ENCODE measurements around the gene HS3ST6. TPM values are rescaled to one million over a fixed set of nuclear protein-coding genes. Genes with fewer than 3 reads are reported as not detected.

Gene HS3ST6
- total RNA-seq, 2 donors from 2014 or later = not detected

- Mint-ChIP-seq H3K4me1 (no peaks in the 10 kb centered on the region), H3K4me3 (no peak overlapping the region), H3K9me3 (no peaks in the 10 kb centered on the region), H3K27me3 (ENCODE audit: insufficient read depth) (peaks cover 10% of the 10 kb centered on the region), H3K36me3 (ENCODE audit: low read depth) (no peaks in the 10 kb centered on the region), H3K27ac (no peak overlapping the region)
- Histone ChIP-seq H3K27ac (ENCODE audit: low read depth, low read length) (no peak overlapping the region), H3K4me1 (ENCODE audit: control insufficient read depth, insufficient read depth, low read length) (no peaks in the 10 kb centered on the region), H3K9ac (ENCODE audit: extremely low read depth, low read length, poor library complexity, severe bottlenecking) (no peak overlapping the region), H3K9me3 (ENCODE audit: control insufficient read depth, low read length) (no peaks in the 10 kb centered on the region), H3K27me3 (ENCODE audit: control insufficient read depth, insufficient read depth, low read length, poor library complexity, severe bottlenecking) (peaks cover 12% of the 10 kb centered on the region), H3K36me3 (ENCODE audit: control insufficient read depth, insufficient read depth, low read length) (no peaks in the 10 kb centered on the region), H3K4me3 (ENCODE audit: low read length) (no peak overlapping the region)
- 89 to 98% methylated on average over 14 to 18 of the region's 18 CpGs for WGBS, 2 experiments (ENCODE audit: insufficient coverage in 1 of 2, insufficient read length in 1 of 2)
- TF ChIP-seq, protein P1, sequence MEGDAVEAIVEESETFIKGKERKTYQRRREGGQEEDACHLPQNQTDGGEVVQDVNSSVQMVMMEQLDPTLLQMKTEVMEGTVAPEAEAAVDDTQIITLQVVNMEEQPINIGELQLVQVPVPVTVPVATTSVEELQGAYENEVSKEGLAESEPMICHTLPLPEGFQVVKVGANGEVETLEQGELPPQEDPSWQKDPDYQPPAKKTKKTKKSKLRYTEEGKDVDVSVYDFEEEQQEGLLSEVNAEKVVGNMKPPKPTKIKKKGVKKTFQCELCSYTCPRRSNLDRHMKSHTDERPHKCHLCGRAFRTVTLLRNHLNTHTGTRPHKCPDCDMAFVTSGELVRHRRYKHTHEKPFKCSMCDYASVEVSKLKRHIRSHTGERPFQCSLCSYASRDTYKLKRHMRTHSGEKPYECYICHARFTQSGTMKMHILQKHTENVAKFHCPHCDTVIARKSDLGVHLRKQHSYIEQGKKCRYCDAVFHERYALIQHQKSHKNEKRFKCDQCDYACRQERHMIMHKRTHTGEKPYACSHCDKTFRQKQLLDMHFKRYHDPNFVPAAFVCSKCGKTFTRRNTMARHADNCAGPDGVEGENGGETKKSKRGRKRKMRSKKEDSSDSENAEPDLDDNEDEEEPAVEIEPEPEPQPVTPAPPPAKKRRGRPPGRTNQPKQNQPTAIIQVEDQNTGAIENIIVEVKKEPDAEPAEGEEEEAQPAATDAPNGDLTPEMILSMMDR (conservative IDR thresholded peaks at IDR 0.05) = no peak
- DNase-seq = no peak
Measured at GRCh38 chr16:1909561-1910231, 8.5 kb downstream of the HS3ST6 start.

DNA sequence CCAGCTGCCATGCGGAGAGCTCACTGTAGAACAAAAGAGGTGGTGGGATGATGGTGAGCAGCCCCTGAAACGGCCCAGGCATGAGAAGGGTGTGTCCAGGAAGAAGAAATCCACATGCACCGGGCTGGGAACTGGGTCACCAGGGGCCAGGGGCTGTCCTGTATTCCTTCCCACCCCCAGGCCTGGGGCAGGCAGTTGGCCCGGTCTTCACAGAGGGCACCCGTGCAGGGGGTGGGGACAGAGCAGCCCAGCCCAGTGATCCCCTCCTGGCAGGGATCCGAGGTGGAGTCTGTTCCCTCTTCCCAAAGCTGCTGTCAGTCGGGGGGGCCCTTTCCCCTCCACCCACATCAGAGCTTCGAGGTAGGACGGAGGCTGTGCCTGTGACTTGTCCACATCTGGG lies 9.2 kb downstream of the HS3ST6 start:
- no peaks in the 10 kb centered on the region for H3K36me3 Mint-ChIP-seq (ENCODE audit: low read depth)
- H3K4me1 Mint-ChIP-seq = no peaks in the 10 kb centered on the region
- no peak overlapping the region for H3K27ac ChIP-seq (ENCODE audit: low read depth, low read length)
- H3K4me3 ChIP-seq (ENCODE audit: low read length) = no peak overlapping the region
- DNase-seq = no peak
- H3K27me3 ChIP-seq (ENCODE audit: control insufficient read depth, insufficient read depth, low read length, poor library complexity, severe bottlenecking) = peaks cover 5% of the 10 kb centered on the region
- no peak overlapping the region for H3K4me3 Mint-ChIP-seq
- H3K36me3 ChIP-seq (ENCODE audit: control insufficient read depth, insufficient read depth, low read length) = no peaks in the 10 kb centered on the region
- WGBS, 2 experiments (ENCODE audit: insufficient coverage in 1 of 2, insufficient read length in 1 of 2) = 83 to 88% methylated on average over 6 to 9 of the region's 9 CpGs
- H3K9ac ChIP-seq (ENCODE audit: extremely low read depth, low read length, poor library complexity, severe bottlenecking) = no peak overlapping the region
- no peaks in the 10 kb centered on the region for H3K9me3 ChIP-seq (ENCODE audit: control insufficient read depth, low read length)
- no peaks in the 10 kb centered on the region for H3K4me1 ChIP-seq (ENCODE audit: control insufficient read depth, insufficient read depth, low read length)
- TF ChIP-seq, protein P1 (conservative IDR thresholded peaks at IDR 0.05) = no peak
- no peak overlapping the region for H3K27ac Mint-ChIP-seq
- no peaks in the 10 kb centered on the region for H3K9me3 Mint-ChIP-seq
- H3K27me3 Mint-ChIP-seq (ENCODE audit: insufficient read depth) = peaks cover 6% of the 10 kb centered on the region

DNA sequence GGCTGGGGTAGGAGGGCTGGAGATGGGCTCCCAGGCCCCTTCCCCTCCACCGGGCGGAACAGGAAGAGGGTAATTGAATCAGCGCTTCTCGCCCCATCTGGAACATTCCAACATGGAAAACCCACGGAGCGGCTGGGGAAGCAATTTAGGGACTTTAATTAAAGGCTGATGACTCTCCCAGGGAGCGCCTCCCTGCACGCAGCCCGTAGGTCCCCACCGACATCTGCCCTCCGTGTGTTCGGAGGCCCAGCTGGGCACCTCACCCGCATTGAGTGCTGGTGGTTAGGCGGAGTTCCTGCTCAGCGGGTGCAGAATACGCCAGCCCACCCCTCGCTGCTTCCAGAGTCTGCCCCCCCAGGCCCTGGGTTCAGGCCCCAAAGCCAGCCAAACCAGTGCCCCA lies 10.0 kb downstream of the HS3ST6 start:
- no peak for DNase-seq
- Histone ChIP-seq H3K4me1 (ENCODE audit: control insufficient read depth, insufficient read depth, low read length) (no peaks in the 10 kb centered on the region), H3K4me3 (ENCODE audit: low read length) (no peak overlapping the region), H3K9me3 (ENCODE audit: control insufficient read depth, low read length) (no peaks in the 10 kb centered on the region), H3K27ac (ENCODE audit: low read depth, low read length) (no peak overlapping the region), H3K36me3 (ENCODE audit: control insufficient read depth, insufficient read depth, low read length) (no peaks in the 10 kb centered on the region), H3K27me3 (ENCODE audit: control insufficient read depth, insufficient read depth, low read length, poor library complexity, severe bottlenecking) (no peaks in the 10 kb centered on the region), H3K9ac (ENCODE audit: extremely low read depth, low read length, poor library complexity, severe bottlenecking) (no peak overlapping the region)
- no peak overlapping the region for H3K4me3 Mint-ChIP-seq
- WGBS, 2 experiments (ENCODE audit: insufficient coverage in 1 of 2, insufficient read length in 1 of 2) = 84 to 89% methylated on average over 17 of the region's 17 CpGs
- no peaks in the 10 kb centered on the region for H3K9me3 Mint-ChIP-seq
- H3K27me3 Mint-ChIP-seq (ENCODE audit: insufficient read depth) = peaks cover 6% of the 10 kb centered on the region
- H3K4me1 Mint-ChIP-seq = no peaks in the 10 kb centered on the region
- TF ChIP-seq, protein P1 (conservative IDR thresholded peaks at IDR 0.05) = no peak
- H3K27ac Mint-ChIP-seq = no peak overlapping the region
- H3K36me3 Mint-ChIP-seq (ENCODE audit: low read depth) = no peaks in the 10 kb centered on the region

Measured in endodermal cell (in vitro differentiated cells).